ENCODE measurements around the gene TGM2.
"Not testable (repeated sequence)": the region's sequence is repeated elsewhere in the genome, so short reads cannot be mapped to it uniquely, and the experiment has no call there.

- TF ChIP-seq CTCF (optimal IDR thresholded peaks at IDR 0.05 in 1 of 3, IDR thresholded peaks at IDR 0.05 in 1 of 3, conservative IDR thresholded peaks at IDR 0.05 in 1 of 3; ENCODE audit: extremely low read depth in 1 of 3, insufficient read depth in 2 of 3, low read length in 3 of 3); EZH2 (IDR thresholded peaks at IDR 0.05; ENCODE audit: low read length): not testable (repeated sequence)
Observed at GRCh38 chr20:38107386-38107785, 57.7 kb downstream of the TGM2 start.
